ENCODE results near the gene NRG3.

NRG3 gene

GRCh38 chr10:82429302-82429701, 554.3 kb downstream of the NRG3 start:
- Histone ChIP-seq H3K36me3 (ENCODE audit: insufficient read depth, low read length) (no peaks in the 10 kb centered on the region), H3K27ac (no peak overlapping the region), H3K4me3 (no peak overlapping the region), H3K9ac (ENCODE audit: insufficient read length) (no peak overlapping the region), H3K9me3 (ENCODE audit: low read depth, low read length) (no peaks in the 10 kb centered on the region)
- no peak for TF ChIP-seq POLR2AphosphoS5 (IDR thresholded peaks at IDR 0.05; ENCODE audit: borderline replicate concordance, low read depth, low read length)
- no peak for TF ChIP-seq EZH2 (IDR thresholded peaks at IDR 0.05)
- TF ChIP-seq FOXP2 (optimal IDR thresholded peaks at IDR 0.05; ENCODE audit: control extremely low read depth, extremely low read length, insufficient read depth) = no peak
- DNase-seq (ENCODE audit: low read depth, low spot score) = no peak

DNA sequence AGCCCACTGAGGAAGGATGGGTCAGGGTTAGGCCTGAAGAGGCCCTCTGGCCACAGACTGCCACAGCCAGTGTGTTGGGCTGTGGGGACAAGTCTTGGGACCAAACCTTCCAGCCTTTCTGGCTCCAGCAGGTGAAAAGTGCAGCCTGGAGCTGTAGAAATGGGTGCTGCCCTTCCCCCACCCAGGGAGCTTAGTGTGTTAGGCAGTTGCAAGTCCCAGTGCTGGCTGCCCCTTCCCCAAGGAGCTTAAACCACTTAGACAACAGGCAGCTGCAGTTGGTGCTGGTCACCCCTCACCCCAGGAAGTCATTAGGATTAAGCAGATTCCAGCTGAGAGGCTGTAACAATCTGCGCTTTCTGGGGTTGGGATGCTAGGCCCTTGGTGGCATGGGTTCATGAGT, 563.3 kb downstream of the NRG3 start:
- H3K27ac ChIP-seq = no peak overlapping the region
- H3K36me3 ChIP-seq (ENCODE audit: insufficient read depth, low read length) = no peaks in the 10 kb centered on the region
- TF ChIP-seq EZH2 (IDR thresholded peaks at IDR 0.05) = no peak
- TF ChIP-seq POLR2AphosphoS5 (IDR thresholded peaks at IDR 0.05; ENCODE audit: borderline replicate concordance, low read depth, low read length) = no peak
- no peak for TF ChIP-seq FOXP2 (optimal IDR thresholded peaks at IDR 0.05; ENCODE audit: control extremely low read depth, extremely low read length, insufficient read depth)
- H3K9me3 ChIP-seq (ENCODE audit: low read depth, low read length) = no peaks in the 10 kb centered on the region
- no peak overlapping the region for H3K9ac ChIP-seq (ENCODE audit: insufficient read length)
- no peak for DNase-seq (ENCODE audit: low read depth, low spot score)
- no peak overlapping the region for H3K4me3 ChIP-seq

- Histone ChIP-seq H3K4me3 (peak overlapping the region; percentile 43), H3K36me3 (ENCODE audit: insufficient read depth, low read length) (no peaks in the 10 kb centered on the region), H3K27ac (peak overlapping the region; percentile 71; the same call in 1 of the 2 replicates), H3K9me3 (ENCODE audit: low read depth, low read length) (no peaks in the 10 kb centered on the region), H3K9ac (ENCODE audit: insufficient read length) (no peak overlapping the region)
- TF ChIP-seq POLR2AphosphoS5 (IDR thresholded peaks at IDR 0.05; ENCODE audit: borderline replicate concordance, low read depth, low read length) = no peak
- no peak for TF ChIP-seq FOXP2 (optimal IDR thresholded peaks at IDR 0.05; ENCODE audit: control extremely low read depth, extremely low read length, insufficient read depth)
- no peak for TF ChIP-seq EZH2 (IDR thresholded peaks at IDR 0.05)
- no peak for DNase-seq (ENCODE audit: low read depth, low spot score)
Measured at GRCh38 chr10:82440775-82441174, 565.8 kb downstream of the NRG3 start.

DNA sequence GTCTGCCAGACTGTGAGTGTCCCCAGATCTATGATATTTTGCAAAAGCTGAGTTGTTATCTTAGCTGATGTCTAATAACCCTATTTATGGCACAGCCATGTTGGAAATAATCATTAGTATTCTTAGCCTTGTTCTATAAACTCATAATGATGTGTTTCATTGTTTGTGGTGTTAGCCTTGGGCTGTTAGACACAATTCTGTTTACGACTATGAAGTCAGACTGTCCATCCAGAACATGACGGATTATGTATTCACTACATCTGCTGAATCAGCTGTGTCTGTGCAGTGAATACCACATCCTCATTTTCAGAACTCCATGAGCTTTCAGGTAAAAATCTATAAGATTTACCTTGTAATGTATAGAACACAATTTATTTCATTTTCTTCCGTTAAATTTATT, 577.1 kb downstream of the NRG3 start:
- no peak for DNase-seq (ENCODE audit: low read depth, low spot score)
- TF ChIP-seq EZH2 (IDR thresholded peaks at IDR 0.05) = no peak
- TF ChIP-seq FOXP2 (optimal IDR thresholded peaks at IDR 0.05; ENCODE audit: control extremely low read depth, extremely low read length, insufficient read depth) = no peak
- no peak for TF ChIP-seq POLR2AphosphoS5 (IDR thresholded peaks at IDR 0.05; ENCODE audit: borderline replicate concordance, low read depth, low read length)
- Histone ChIP-seq H3K27ac (no peak overlapping the region), H3K4me3 (no peak overlapping the region), H3K9me3 (ENCODE audit: low read depth, low read length) (no peaks in the 10 kb centered on the region), H3K9ac (ENCODE audit: insufficient read length) (no peak overlapping the region), H3K36me3 (ENCODE audit: insufficient read depth, low read length) (no peaks in the 10 kb centered on the region)

DNA sequence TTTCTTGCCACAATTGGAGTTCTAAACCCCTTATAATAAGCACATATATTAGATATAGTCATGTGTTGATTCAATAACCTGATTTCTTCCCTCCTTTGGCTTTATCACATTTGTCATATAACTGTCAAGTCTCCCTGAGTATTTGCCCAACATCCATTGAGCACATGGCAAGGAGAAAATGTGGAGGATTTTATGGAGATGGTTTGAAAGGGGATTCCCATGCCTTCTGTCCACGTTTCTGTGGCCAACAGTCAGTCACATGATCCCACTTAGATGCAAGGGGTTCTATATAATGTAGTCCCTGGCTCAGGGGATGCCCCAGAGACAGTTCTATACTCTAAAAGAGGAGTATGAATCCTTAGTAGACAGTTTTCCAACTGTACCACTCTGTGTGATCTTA, 577.7 kb downstream of the NRG3 start:
- no peak overlapping the region for H3K9ac ChIP-seq (ENCODE audit: insufficient read length)
- no peaks in the 10 kb centered on the region for H3K36me3 ChIP-seq (ENCODE audit: insufficient read depth, low read length)
- H3K4me3 ChIP-seq = no peak overlapping the region
- H3K9me3 ChIP-seq (ENCODE audit: low read depth, low read length) = no peaks in the 10 kb centered on the region
- no peak overlapping the region for H3K27ac ChIP-seq
- DNase-seq (ENCODE audit: low read depth, low spot score) = no peak
- TF ChIP-seq FOXP2 (optimal IDR thresholded peaks at IDR 0.05; ENCODE audit: control extremely low read depth, extremely low read length, insufficient read depth) (no peak), EZH2 (IDR thresholded peaks at IDR 0.05) (no peak), POLR2AphosphoS5 (IDR thresholded peaks at IDR 0.05; ENCODE audit: borderline replicate concordance, low read depth, low read length) (no peak)

GRCh38 chr10:82453678-82454293, 578.8 kb downstream of the NRG3 start:
- H3K4me3 ChIP-seq = no peak overlapping the region
- no peaks in the 10 kb centered on the region for H3K36me3 ChIP-seq (ENCODE audit: insufficient read depth, low read length)
- H3K9ac ChIP-seq (ENCODE audit: insufficient read length) = no peak overlapping the region
- TF ChIP-seq POLR2AphosphoS5 (IDR thresholded peaks at IDR 0.05; ENCODE audit: borderline replicate concordance, low read depth, low read length) = no peak
- no peak for TF ChIP-seq EZH2 (IDR thresholded peaks at IDR 0.05)
- TF ChIP-seq FOXP2 (optimal IDR thresholded peaks at IDR 0.05; ENCODE audit: control extremely low read depth, extremely low read length, insufficient read depth) = no peak
- H3K27ac ChIP-seq = no peak overlapping the region
- no peaks in the 10 kb centered on the region for H3K9me3 ChIP-seq (ENCODE audit: low read depth, low read length)
- DNase-seq (ENCODE audit: low read depth, low spot score) = no peak

DNA sequence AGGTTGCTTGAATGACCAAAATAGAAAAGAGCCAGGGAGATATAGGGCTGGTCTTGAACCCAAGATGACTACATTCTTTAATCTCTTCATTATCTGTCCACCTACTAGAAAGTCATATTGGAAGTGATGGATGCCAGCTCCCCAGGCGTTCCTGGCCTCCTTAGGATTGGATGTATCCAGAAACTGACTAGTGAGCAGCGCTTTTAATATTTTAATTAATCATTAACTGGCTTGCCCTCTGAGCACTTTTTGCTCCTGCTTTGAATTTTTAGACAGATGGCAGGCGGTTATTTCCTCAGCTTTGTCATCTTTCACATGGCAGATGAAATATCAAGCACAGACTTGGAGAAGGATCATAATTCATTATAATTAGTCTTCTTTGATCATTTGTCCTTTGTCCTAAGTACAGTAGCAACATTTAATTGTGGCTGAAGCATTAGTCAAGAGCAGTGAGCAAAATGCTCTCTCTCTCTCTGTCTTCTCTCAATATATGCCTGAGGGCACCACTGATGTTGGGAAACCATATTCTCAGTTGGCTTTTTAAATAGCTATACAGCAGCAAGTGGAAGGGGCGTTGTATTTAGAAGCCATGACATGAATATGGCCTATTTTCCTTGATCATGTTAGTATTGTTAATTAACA, 588.0 kb downstream of the NRG3 start:
- Histone ChIP-seq H3K9me3 (ENCODE audit: low read depth, low read length) (no peaks in the 10 kb centered on the region), H3K4me3 (no peak overlapping the region), H3K27ac (no peak overlapping the region), H3K36me3 (ENCODE audit: insufficient read depth, low read length) (no peaks in the 10 kb centered on the region), H3K9ac (ENCODE audit: insufficient read length) (no peak overlapping the region)
- TF ChIP-seq EZH2 (IDR thresholded peaks at IDR 0.05) = no peak
- TF ChIP-seq POLR2AphosphoS5 (IDR thresholded peaks at IDR 0.05; ENCODE audit: borderline replicate concordance, low read depth, low read length) = no peak
- TF ChIP-seq FOXP2 (optimal IDR thresholded peaks at IDR 0.05; ENCODE audit: control extremely low read depth, extremely low read length, insufficient read depth) = no peak
- no peak for DNase-seq (ENCODE audit: low read depth, low spot score)

DNA sequence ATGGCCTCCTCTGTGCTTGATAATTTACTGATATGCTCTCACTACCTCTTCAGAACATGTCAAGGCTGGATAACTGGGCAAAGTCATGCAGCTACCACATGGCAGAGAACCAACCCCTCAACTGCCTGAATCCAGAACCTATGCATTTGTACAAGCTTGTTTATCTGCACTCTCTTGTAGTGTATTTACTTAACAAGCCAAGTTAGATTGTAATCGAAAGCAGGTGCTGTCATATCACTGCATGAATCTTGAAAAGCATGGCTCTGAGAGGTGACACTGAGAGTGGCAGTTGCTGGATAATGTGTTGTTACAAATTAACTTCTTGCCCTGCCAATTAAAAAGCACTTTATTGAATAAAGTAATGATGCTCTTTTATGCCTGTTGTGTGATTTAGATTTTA, 588.6 kb downstream of the NRG3 start:
- no peaks in the 10 kb centered on the region for H3K36me3 ChIP-seq (ENCODE audit: insufficient read depth, low read length)

More for the DNA sequence above, 588.6 kb downstream of the NRG3 start:
- no peak overlapping the region for H3K9ac ChIP-seq (ENCODE audit: insufficient read length)
- DNase-seq (ENCODE audit: low read depth, low spot score) = no peak
- H3K9me3 ChIP-seq (ENCODE audit: low read depth, low read length) = no peaks in the 10 kb centered on the region
- no peak overlapping the region for H3K27ac ChIP-seq
- TF ChIP-seq FOXP2 (optimal IDR thresholded peaks at IDR 0.05; ENCODE audit: control extremely low read depth, extremely low read length, insufficient read depth) = no peak
- no peak for TF ChIP-seq EZH2 (IDR thresholded peaks at IDR 0.05)
- no peak for TF ChIP-seq POLR2AphosphoS5 (IDR thresholded peaks at IDR 0.05; ENCODE audit: borderline replicate concordance, low read depth, low read length)
- H3K4me3 ChIP-seq = no peak overlapping the region

All from SK-N-MC (cell line).